ENCODE measurements around the gene ZNF518B. TPM values are rescaled to one million over a fixed set of nuclear protein-coding genes. Genes with fewer than 3 reads are reported as not detected.

ZNF518B gene
- total RNA-seq, 1 experiment from 2014 or later = 38.7 TPM

DNA sequence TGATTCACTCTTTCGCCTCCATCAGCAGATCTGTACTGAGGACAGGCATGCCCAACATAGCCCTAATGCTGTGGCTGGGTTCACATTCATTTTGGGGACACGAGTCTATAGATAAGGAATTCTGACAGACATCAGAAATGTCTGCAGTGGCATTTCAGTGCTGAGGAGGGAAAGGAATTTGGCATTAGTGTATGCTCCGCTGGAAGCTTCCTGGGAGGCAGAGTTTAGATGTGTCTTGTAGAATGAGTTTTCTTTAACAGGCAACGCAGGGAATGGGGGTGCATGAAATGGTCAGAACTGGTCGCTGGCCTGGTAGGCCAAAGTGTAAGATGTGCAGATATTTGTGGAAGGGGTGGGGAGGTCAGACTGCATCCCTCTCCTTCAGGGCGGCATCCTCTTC lies 43.5 kb upstream of the ZNF518B start (continued):
- TF ChIP-seq, protein P1, sequence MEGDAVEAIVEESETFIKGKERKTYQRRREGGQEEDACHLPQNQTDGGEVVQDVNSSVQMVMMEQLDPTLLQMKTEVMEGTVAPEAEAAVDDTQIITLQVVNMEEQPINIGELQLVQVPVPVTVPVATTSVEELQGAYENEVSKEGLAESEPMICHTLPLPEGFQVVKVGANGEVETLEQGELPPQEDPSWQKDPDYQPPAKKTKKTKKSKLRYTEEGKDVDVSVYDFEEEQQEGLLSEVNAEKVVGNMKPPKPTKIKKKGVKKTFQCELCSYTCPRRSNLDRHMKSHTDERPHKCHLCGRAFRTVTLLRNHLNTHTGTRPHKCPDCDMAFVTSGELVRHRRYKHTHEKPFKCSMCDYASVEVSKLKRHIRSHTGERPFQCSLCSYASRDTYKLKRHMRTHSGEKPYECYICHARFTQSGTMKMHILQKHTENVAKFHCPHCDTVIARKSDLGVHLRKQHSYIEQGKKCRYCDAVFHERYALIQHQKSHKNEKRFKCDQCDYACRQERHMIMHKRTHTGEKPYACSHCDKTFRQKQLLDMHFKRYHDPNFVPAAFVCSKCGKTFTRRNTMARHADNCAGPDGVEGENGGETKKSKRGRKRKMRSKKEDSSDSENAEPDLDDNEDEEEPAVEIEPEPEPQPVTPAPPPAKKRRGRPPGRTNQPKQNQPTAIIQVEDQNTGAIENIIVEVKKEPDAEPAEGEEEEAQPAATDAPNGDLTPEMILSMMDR (IDR thresholded peaks at IDR 0.05 in 2 of 3, conservative IDR thresholded peaks at IDR 0.05 in 1 of 3; ENCODE audit: borderline replicate concordance in 1 of 3, insufficient read depth in 1 of 3, low read depth in 2 of 3, low read length in 2 of 3) = no peak
- TF ChIP-seq FOSL1 (IDR thresholded peaks at IDR 0.05; ENCODE audit: low read depth) = no peak

DNA sequence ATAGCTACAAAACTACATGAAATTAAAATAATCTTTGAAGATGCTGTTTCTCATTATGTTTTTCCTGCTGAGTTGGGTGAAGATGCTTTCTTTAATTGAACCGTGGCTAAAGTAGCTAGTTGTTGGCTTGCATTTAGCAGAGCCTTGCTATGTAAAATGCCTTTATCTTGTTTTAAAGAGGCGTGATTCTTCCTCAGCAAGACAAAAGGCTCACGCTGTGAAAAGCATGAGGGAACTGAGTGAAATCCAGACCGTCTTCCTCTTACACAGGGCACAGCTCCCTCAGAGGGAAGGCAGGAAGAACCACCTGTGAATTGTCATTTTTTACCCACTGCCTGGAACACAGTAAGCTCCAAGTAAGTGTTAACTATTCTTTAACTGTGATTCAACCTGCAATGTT lies 39.0 kb upstream of the ZNF518B start:
- intact Hi-C loops (cut with micrococcal nuclease) = no loop called here
- H3K4me3 ChIP-seq (replicated peaks in 1 of 2; ENCODE audit: low read depth in 1 of 2, low read length in 2 of 2) = no peak overlapping the region
- no peaks in the 10 kb centered on the region for H3K9me2 ChIP-seq (ENCODE audit: insufficient read depth)
- no peak overlapping the region for H3K27ac ChIP-seq (ENCODE audit: low read depth, low read length)
- ATAC-seq = no peak
- H3K9me3 ChIP-seq (ENCODE audit: control insufficient read depth in 1 of 2, insufficient read depth in 1 of 2, low read depth in 1 of 2, low read length in 2 of 2) = no peaks in the 10 kb centered on the region
- no peaks in the 10 kb centered on the region for H3K79me2 ChIP-seq (ENCODE audit: insufficient read depth, low read length)
- no peak for DNase-seq (ENCODE audit: low read depth, low spot score)
- no peak overlapping the region for H2AFZ ChIP-seq (ENCODE audit: low read depth, low read length, poor library complexity, severe bottlenecking)
- BruUV-seq (replicated peaks) = no TSS peak
- POLR2A ChIA-PET = no interaction called here
- H3K4me1 ChIP-seq (ENCODE audit: control insufficient read depth in 1 of 2, insufficient read depth in 2 of 2, low read length in 2 of 2) = no peaks in the 10 kb centered on the region
- H3K27me3 ChIP-seq (ENCODE audit: insufficient read depth, low read length) = no peaks in the 10 kb centered on the region
- RAD21 ChIA-PET (ENCODE audit: low non-redundant PET in 1 of 2, low total read pairs in 2 of 2, uncharacterized antibody in 2 of 2, unreplicated experiment in 2 of 2) = no interaction called here
- H3K9ac ChIP-seq (ENCODE audit: low read length) = no peak overlapping the region
- no peak overlapping the region for H3K4me2 ChIP-seq (ENCODE audit: low read length)
- no peaks in the 10 kb centered on the region for H3K36me3 ChIP-seq (ENCODE audit: control insufficient read depth in 1 of 2, insufficient read depth in 2 of 2, low read length in 2 of 2)
- CTCF ChIA-PET = no interaction called here
- no peaks in the 10 kb centered on the region for H4K20me1 ChIP-seq (ENCODE audit: insufficient read depth)
- TF ChIP-seq ELF1 (IDR thresholded peaks at IDR 0.05; ENCODE audit: borderline replicate concordance, low read depth) = no peak
- TF ChIP-seq, protein P2, sequence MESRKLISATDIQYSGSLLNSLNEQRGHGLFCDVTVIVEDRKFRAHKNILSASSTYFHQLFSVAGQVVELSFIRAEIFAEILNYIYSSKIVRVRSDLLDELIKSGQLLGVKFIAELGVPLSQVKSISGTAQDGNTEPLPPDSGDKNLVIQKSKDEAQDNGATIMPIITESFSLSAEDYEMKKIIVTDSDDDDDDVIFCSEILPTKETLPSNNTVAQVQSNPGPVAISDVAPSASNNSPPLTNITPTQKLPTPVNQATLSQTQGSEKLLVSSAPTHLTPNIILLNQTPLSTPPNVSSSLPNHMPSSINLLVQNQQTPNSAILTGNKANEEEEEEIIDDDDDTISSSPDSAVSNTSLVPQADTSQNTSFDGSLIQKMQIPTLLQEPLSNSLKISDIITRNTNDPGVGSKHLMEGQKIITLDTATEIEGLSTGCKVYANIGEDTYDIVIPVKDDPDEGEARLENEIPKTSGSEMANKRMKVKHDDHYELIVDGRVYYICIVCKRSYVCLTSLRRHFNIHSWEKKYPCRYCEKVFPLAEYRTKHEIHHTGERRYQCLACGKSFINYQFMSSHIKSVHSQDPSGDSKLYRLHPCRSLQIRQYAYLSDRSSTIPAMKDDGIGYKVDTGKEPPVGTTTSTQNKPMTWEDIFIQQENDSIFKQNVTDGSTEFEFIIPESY (IDR thresholded peaks at IDR 0.05; ENCODE audit: extremely low read depth, insufficient replicate concordance, low read length) = no peak
- no peak for TF ChIP-seq FOSL1 (IDR thresholded peaks at IDR 0.05; ENCODE audit: low read depth)
- no peak for TF ChIP-seq ZNF274 (IDR thresholded peaks at IDR 0.05; ENCODE audit: low read depth, low read length)
- TF ChIP-seq, protein P1 (IDR thresholded peaks at IDR 0.05 in 2 of 3, conservative IDR thresholded peaks at IDR 0.05 in 1 of 3; ENCODE audit: borderline replicate concordance in 1 of 3, insufficient read depth in 1 of 3, low read depth in 2 of 3, low read length in 2 of 3) = no peak
- TF ChIP-seq, protein P3, sequence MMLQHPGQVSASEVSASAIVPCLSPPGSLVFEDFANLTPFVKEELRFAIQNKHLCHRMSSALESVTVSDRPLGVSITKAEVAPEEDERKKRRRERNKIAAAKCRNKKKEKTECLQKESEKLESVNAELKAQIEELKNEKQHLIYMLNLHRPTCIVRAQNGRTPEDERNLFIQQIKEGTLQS (IDR thresholded peaks at IDR 0.05) = no peak
- TF ChIP-seq, protein P4, sequence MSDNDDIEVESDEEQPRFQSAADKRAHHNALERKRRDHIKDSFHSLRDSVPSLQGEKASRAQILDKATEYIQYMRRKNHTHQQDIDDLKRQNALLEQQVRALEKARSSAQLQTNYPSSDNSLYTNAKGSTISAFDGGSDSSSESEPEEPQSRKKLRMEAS (IDR thresholded peaks at IDR 0.05) = no peak
- TF ChIP-seq ZFX (IDR thresholded peaks at IDR 0.05) = no peak
- TF ChIP-seq TCF7L2 (IDR thresholded peaks at IDR 0.05; ENCODE audit: borderline replicate concordance, extremely low read depth, insufficient read depth, insufficient read length) = no peak
- no peak for TF ChIP-seq JUND (IDR thresholded peaks at IDR 0.05)
- no peak for TF ChIP-seq SRF (IDR thresholded peaks at IDR 0.05; ENCODE audit: low read depth)
- TF ChIP-seq YY1 (IDR thresholded peaks at IDR 0.05; ENCODE audit: extremely low read depth, insufficient replicate concordance, low read depth, low read length) = no peak
- TF ChIP-seq EZH2 (IDR thresholded peaks at IDR 0.05) = no peak
- TF ChIP-seq POLR2AphosphoS5 (IDR thresholded peaks at IDR 0.05; ENCODE audit: low read depth, low read length) = no peak
- no peak for TF ChIP-seq EGR1 (IDR thresholded peaks at IDR 0.05; ENCODE audit: low read depth)
- no peak for TF ChIP-seq CBX3 (IDR thresholded peaks at IDR 0.05; ENCODE audit: low read depth)
- no peak for TF ChIP-seq SIN3A (IDR thresholded peaks at IDR 0.05; ENCODE audit: low read depth)
- TF ChIP-seq CEBPB (IDR thresholded peaks at IDR 0.05; ENCODE audit: low read depth) = no peak
- no peak for TF ChIP-seq POLR2A (IDR thresholded peaks at IDR 0.05; ENCODE audit: borderline replicate concordance, extremely low read depth, insufficient read depth, insufficient read length)
- TF ChIP-seq EZH2phosphoT487 (IDR thresholded peaks at IDR 0.05; ENCODE audit: borderline replicate concordance) = no peak
